GM12878 (cell line): ENCODE measurements around the gene CACYBP. TPM values are rescaled to one million over a fixed set of nuclear protein-coding genes. Genes with fewer than 3 reads are reported as not detected.

Experiments
- ATAC-seq: fragments of 200-7000 bp; cut with Tn5 transposase; 3 replicates; pipeline ENCODE4 v1.9.1; 2020; ENCODE audit warnings: mild to moderate bottlenecking, moderate library complexity
- BruUV-seq: library from RNA; stranded (reverse); fragments of 400-500 nt; replicated peaks from 2 replicates; lab custom pipeline; 2021; lab: Mats Ljungman, UMichigan
- CTCF ChIA-PET: fragments of 300-600 bp; sonication (Branson Sonifier 250); formaldehyde crosslinking; extraction: SDS; loops from one replicate; lab custom pipeline; 2021; ENCODE audit warnings: inconsistent platforms; lab: Yijun Ruan, JAX
- POLR2A ChIA-PET: fragments of 350-600 bp; formaldehyde crosslinking; extraction: SDS; loops from one replicate; lab custom pipeline; 2021; ENCODE audit warnings: inconsistent platforms; lab: Charles Lee
- RAD21 ChIA-PET: fragments of 300-600 bp; sonication (Branson Sonifier 250); formaldehyde crosslinking; loops from one replicate; lab custom pipeline; 2023; ENCODE audit warnings: antibody characterized with exemption; ENCODE audit not compliant: unreplicated experiment; lab: Charles Lee
- SMC1A ChIA-PET: fragments of 300-600 bp; sonication (Branson Sonifier 250); formaldehyde crosslinking; loops from one replicate; lab custom pipeline; 2023; ENCODE audit not compliant: unreplicated experiment, uncharacterized antibody; lab: Charles Lee
- DNase-seq: peaks from one replicate; pipeline ENCODE4 v3.0.0-alpha.2; 2011; ENCODE audit warnings: low read depth, low spot score
- FAIRE-seq: peaks from 3 replicates; lab custom pipeline; 2011; peaks lifted over from hg19 to GRCh38; lab: Jason Lieb, UNC
- H2AFZ ChIP-seq: 2 replicates; pipeline ENCODE4 v1.6.0; 2011; ENCODE audit warnings: low read depth, low read length, control low read depth; ENCODE audit not compliant: control insufficient read depth
- H3K27ac ChIP-seq: 2 replicates; pipeline ENCODE4 v1.5.1; 2011; ENCODE audit warnings: control low read depth; ENCODE audit not compliant: control insufficient read depth, insufficient read depth
- H3K27me3 ChIP-seq, 2 experiments: replicated peaks in 1 of 2; 2 replicates each; pipeline versions ENCODE4 v1.6.0 to v1.6.1; 2011; ENCODE audit warnings: low read length in 1 of 2; ENCODE audit not compliant: control insufficient read depth in 2 of 2, insufficient read depth in 2 of 2
- H3K36me3 ChIP-seq, 2 experiments: 2 replicates each; pipeline ENCODE4 v1.5.1; 2011; ENCODE audit warnings: low read length in 1 of 2; ENCODE audit not compliant: control insufficient read depth in 2 of 2, insufficient read depth in 2 of 2
- H3K4me1 ChIP-seq: 2 replicates; pipeline ENCODE4 v1.6.1; 2011; ENCODE audit warnings: mild to moderate bottlenecking, low read length, moderate library complexity, mixed read lengths; ENCODE audit not compliant: control insufficient read depth, insufficient read depth
- H3K4me2 ChIP-seq: 2 replicates; pipeline ENCODE4 v1.6.0; 2011; ENCODE audit warnings: control low read depth; ENCODE audit not compliant: control insufficient read depth, insufficient read depth
- H3K4me3 ChIP-seq: fragments of 200-600 bp; sonication (generic); 2 replicates; pipeline ENCODE4 v1.5.1; 2016
- H3K79me2 ChIP-seq: 2 replicates; pipeline ENCODE4 v1.6.0; 2011; ENCODE audit warnings: low read length; ENCODE audit not compliant: control insufficient read depth, insufficient read depth
- H3K9ac ChIP-seq: 2 replicates; pipeline ENCODE4 v1.8.0; 2011; ENCODE audit warnings: low read length, control low read depth, mixed read lengths; ENCODE audit not compliant: control insufficient read depth, insufficient read depth
- H3K9me3 ChIP-seq: replicated peaks from 3 replicates; pipeline ENCODE4 v1.5.1; 2011; ENCODE audit warnings: mild to moderate bottlenecking, low read length; ENCODE audit not compliant: control insufficient read depth, insufficient read depth
- H4K20me1 ChIP-seq: 2 replicates; pipeline ENCODE4 v1.6.0; 2011; ENCODE audit not compliant: control insufficient read depth, insufficient read depth
- BCL3 ChIP-seq: IDR thresholded peaks from 2 replicates; pipeline ENCODE4 v1.6.1; 2011; ENCODE audit warnings: borderline replicate concordance, low read depth, mild to moderate bottlenecking, moderate library complexity, low read length; ENCODE audit not compliant: insufficient read depth, poor library complexity, severe bottlenecking
- HDAC2 ChIP-seq: fragments of 200-600 bp; sonication (generic); IDR thresholded peaks from 2 replicates; pipeline ENCODE4 v1.6.1; 2017
- HDGF ChIP-seq: fragments of 450-650 bp; IDR thresholded peaks from 2 replicates; pipeline ENCODE4 v1.6.1; 2016; ENCODE audit warnings: antibody characterized with exemption
- JUNB ChIP-seq: IDR thresholded peaks from 2 replicates; pipeline ENCODE4 v1.6.1; 2016; ENCODE audit warnings: antibody characterized with exemption, mild to moderate bottlenecking
- MLLT1 ChIP-seq: fragments of 450-650 bp; IDR thresholded peaks from 2 replicates; pipeline ENCODE4 v1.6.1; 2016; ENCODE audit warnings: mild to moderate bottlenecking
- MYB ChIP-seq: fragments of 150-350 bp; IDR thresholded peaks from 2 replicates; pipeline ENCODE4 v1.6.1; 2014; ENCODE audit warnings: mild to moderate bottlenecking, low read depth, low read length, borderline replicate concordance
- NFIC ChIP-seq: IDR thresholded peaks from 2 replicates; pipeline ENCODE4 v1.6.1; 2012; ENCODE audit warnings: low read depth, mild to moderate bottlenecking, inconsistent platforms, low read length, moderate library complexity
- NR2C2 ChIP-seq: IDR thresholded peaks from 2 replicates; pipeline ENCODE4 v1.6.1; 2011; ENCODE audit warnings: borderline replicate concordance, low read depth; ENCODE audit not compliant: control insufficient read depth, insufficient read length
- PML ChIP-seq: IDR thresholded peaks from 2 replicates; pipeline ENCODE4 v1.6.1; 2012; ENCODE audit warnings: low read length, inconsistent platforms
- SIN3A ChIP-seq: IDR thresholded peaks from 2 replicates; pipeline ENCODE4 v1.6.1; 2012; ENCODE audit warnings: low read depth, low read length, improper control_type of control experiment
- SKIL ChIP-seq: fragments of 450-650 bp; IDR thresholded peaks from 2 replicates; pipeline ENCODE4 v1.6.1; 2017; ENCODE audit warnings: mild to moderate bottlenecking, low read depth, inconsistent platforms; ENCODE audit not compliant: poor library complexity, severe bottlenecking
- SPI1 ChIP-seq: IDR thresholded peaks from 2 replicates; pipeline ENCODE4 v1.6.1; 2011; ENCODE audit warnings: low read depth, mild to moderate bottlenecking, low read length, moderate library complexity, borderline replicate concordance; ENCODE audit not compliant: insufficient read depth
- STAT3 ChIP-seq: IDR thresholded peaks from 2 replicates; pipeline ENCODE4 v1.6.1; 2011; ENCODE audit warnings: low read depth, low read length, improper control_type of control experiment
- TCF3 ChIP-seq: IDR thresholded peaks from 2 replicates; pipeline ENCODE4 v1.6.1; 2012; ENCODE audit warnings: low read depth, mild to moderate bottlenecking, low read length, borderline replicate concordance; ENCODE audit not compliant: insufficient read depth
- TCF7 ChIP-seq: IDR thresholded peaks from 2 replicates; pipeline ENCODE4 v1.6.1; 2014; ENCODE audit warnings: antibody characterized with exemption, borderline replicate concordance
- ZBTB4 ChIP-seq: fragments of 450-650 bp; formaldehyde crosslinking; IDR thresholded peaks from 2 replicates; pipeline ENCODE4 v1.4.0; 2022; ENCODE audit warnings: mild to moderate bottlenecking, moderate library complexity
- WGBS: methylation state at CpG from one replicate; pipeline ENCODE4 v1.1.6; 2016; ENCODE audit warnings: low lambda C conversion rate; ENCODE audit not compliant: insufficient replicate concordance, insufficient coverage; ENCODE audit errors: missing lambda C conversion rate; 5-methylcytosine and 5-hydroxymethylcytosine counted together
- in situ Hi-C: fragments of 300-500 bp; cut with MboI; formaldehyde crosslinking; loops from 9 replicates; pipeline ENCODE4 v1.14.3; 2018; ENCODE audit warnings: mixed read lengths
- intact Hi-C: fragments of 100-400 bp; cut with micrococcal nuclease; formaldehyde crosslinking; loops from one replicate; pipeline ENCODE4 v1.14.2; 2022; ENCODE audit not compliant: unreplicated experiment
- polyA plus RNA-seq, 11 experiments: library from polyadenylated mRNA; depleted of rRNA in 4 of 11; unstranded in 6 of 11; stranded (reverse) in 5 of 11; fragments of >200 nt; fragmentation: Nextera tagmentation in 4 of 11; fragmentation: Illumina TruSeq in 1 of 11; extraction: Ambion mirVana in 4 of 11; extraction: Trizol in 1 of 11; gene quantifications; 1 replicate in 1 of 11; 2 replicates in 10 of 11; pipeline versions ENCODE4 v1.2.1 to v1.2.3, GENCODE V29; 2011 to 2016; ENCODE audit warnings: inconsistent platforms in 2 of 11, missing spikeins in 2 of 11, low read depth in 1 of 11
- total RNA-seq, 4 experiments: library from RNA; depleted of rRNA in 3 of 4; stranded (reverse); fragments of >200 nt in 3 of 4; fragmentation: Illumina TruSeq in 1 of 4; extraction: Trizol in 1 of 4; gene quantifications; 2 replicates each; pipeline versions ENCODE4 v1.2.1 to v1.2.3, GENCODE V29; 2013 to 2021

Gene CACYBP
- total and polyA plus RNA-seq, 10 of the 15 experiments (the other 5 are each of a cell fraction or from before 2014, with no cell fraction given) = 77.7 to 488 (median 218) TPM

- WGBS = 100% methylated on average over 1 of the region's 1 CpG
- Histone ChIP-seq H3K79me2 (no peaks in the 10 kb centered on the region; the same call in 1 of the 2 replicates), H3K36me3 (peaks cover 5 to 38% of the 10 kb centered on the region in 2 experiments), H2AFZ (no peak overlapping the region), H3K27ac (no peak overlapping the region), H3K9me3 (no peaks in the 10 kb centered on the region), H3K9ac (no peak overlapping the region), H3K4me3 (no peak overlapping the region), H3K4me1 (no peaks in the 10 kb centered on the region), H3K27me3 (no peaks in the 10 kb centered on the region), H4K20me1 (no peaks in the 10 kb centered on the region), H3K4me2 (no peak overlapping the region)
- no peak for DNase-seq
- in situ Hi-C loops (no loop called here), intact Hi-C loops (no loop called here)
- CTCF ChIA-PET = no interaction called here
- POLR2A ChIA-PET = interaction anchor here (1.5 to 1.9 kb wide), 2 partner anchors 9 to 10 kb away, joined by 5 to 14 read pairs; partner anchors contain the start of gene MRPS14
- no peak for FAIRE-seq
- no peak for ATAC-seq
- RAD21 ChIA-PET = no interaction called here
- no TSS peak for BruUV-seq
- SMC1A ChIA-PET = interaction anchor here (0.6 to 1.0 kb wide), 2 partner anchors 9 to 10 kb away, joined by 3 to 7 read pairs; no protein-coding TSS in a partner anchor
- TF ChIP-seq SIN3A = no peak
- no peak for TF ChIP-seq HDAC2
- no peak for TF ChIP-seq MLLT1
- TF ChIP-seq STAT3 = no peak
- TF ChIP-seq NR2C2 = no peak
- no peak for TF ChIP-seq JUNB
- TF ChIP-seq TCF7 = no peak
- no peak for TF ChIP-seq MYB
- TF ChIP-seq ZBTB4 (CRISPR knock-in tag) = no peak
- no peak for TF ChIP-seq SKIL
- TF ChIP-seq HDGF = no peak
- TF ChIP-seq NFIC = no peak
- no peak for TF ChIP-seq PML
- no peak for TF ChIP-seq TCF3
- TF ChIP-seq SPI1 = no peak
- no peak for TF ChIP-seq BCL3
Observed at GRCh38 chr1:175013445-175013844, 13.7 kb downstream of the CACYBP start.
